ENCODE measurements around the gene HES3.

HES3 gene

DNA sequence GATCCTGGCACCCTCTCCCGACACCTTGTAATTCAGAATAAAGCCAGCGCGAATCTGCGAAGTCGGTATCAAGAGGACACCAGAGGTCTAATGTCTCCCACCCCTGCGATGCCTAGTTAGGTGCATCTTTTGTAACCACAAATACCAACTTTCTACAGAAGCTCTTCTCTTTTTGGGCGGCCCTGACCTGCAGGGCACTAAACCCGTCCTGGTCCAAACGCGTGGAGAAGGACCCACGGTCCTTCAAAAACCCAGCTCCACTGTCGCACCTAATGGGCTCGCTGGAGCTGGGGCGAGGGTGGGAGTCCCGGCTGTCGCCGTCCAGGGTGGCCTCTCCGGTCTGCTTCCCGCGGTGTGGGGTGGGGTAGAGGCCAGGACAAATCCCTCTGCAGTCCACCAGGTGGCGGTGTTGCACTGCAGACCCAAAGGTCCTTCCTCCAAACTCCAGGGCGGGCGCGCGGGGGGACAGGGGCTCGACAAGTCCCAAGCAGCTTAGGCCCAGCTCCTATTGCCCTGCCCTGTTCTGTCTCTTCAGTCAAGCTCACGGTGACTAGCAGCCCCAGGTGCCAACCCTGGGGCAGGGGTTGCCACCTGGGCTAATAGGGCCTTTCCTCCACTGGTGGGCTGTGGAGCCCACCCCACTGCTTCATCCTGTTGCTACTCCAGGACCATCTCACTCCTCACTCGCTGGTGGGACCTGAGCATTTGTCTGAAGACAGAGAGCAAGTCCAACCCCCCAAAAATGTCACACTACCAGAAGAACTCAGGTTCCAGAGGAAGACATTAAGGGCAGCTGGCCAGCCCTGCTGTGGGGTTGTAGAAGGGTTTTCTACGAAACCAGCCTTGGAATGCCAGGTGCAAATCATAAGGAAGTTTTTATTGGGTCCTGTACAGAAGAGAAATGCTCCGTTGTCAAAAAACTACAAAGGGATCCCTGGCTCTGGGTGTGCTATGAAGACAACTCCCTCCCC lies 2.8 kb downstream of the HES3 start:
- DNase-seq = peak; percentile 67

DNA sequence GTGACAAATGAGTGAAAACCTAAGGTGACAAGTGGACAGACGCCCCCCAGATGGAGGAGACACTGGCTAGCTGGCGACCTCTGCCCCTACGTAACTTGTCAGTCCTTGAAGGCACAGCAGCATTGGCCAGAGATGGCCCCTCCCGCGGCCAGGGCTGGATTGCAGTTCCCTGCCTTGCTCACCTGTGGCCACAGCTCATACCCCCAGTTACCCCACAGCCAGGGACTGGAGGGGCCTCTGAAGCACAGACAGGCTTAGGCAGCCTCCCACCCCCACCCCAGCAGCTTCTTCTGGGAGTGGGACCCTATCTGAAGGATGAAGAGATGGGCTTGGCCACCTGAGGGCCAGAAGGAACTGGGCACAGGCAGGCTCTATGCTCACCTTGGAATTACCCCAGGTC lies 3.7 kb downstream of the HES3 start:
- no peak for DNase-seq

DNA sequence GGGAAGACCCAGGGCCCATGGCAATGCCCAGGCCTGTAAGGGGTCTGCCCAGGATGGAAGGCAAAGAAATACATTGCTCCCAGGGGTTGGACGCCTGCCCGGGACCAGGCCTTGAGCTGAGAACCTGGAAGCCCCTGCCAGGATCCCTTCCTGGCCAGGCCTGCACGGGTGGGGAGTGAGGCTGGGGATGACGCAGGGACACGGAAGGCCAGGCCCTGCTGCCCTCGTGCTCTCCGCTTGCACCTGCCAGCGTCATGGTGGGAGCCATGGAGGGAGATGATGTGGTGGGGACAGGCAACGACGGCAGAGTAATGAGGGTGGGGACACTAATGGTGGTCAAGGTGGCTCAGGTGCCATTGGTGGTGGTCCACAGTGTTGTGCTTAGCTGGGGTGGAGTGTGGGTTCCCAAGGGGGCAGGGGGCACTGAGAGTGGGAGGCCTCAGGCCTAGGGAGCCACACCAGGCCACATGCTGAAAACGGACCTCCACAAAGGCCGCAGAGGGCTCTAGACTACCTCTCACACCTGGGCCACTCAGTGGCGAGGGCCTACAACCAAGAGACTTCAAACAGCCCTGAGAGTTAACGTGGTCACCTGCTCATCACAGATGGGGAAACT lies 4.3 kb downstream of the HES3 start:
- no peak for DNase-seq

DNA sequence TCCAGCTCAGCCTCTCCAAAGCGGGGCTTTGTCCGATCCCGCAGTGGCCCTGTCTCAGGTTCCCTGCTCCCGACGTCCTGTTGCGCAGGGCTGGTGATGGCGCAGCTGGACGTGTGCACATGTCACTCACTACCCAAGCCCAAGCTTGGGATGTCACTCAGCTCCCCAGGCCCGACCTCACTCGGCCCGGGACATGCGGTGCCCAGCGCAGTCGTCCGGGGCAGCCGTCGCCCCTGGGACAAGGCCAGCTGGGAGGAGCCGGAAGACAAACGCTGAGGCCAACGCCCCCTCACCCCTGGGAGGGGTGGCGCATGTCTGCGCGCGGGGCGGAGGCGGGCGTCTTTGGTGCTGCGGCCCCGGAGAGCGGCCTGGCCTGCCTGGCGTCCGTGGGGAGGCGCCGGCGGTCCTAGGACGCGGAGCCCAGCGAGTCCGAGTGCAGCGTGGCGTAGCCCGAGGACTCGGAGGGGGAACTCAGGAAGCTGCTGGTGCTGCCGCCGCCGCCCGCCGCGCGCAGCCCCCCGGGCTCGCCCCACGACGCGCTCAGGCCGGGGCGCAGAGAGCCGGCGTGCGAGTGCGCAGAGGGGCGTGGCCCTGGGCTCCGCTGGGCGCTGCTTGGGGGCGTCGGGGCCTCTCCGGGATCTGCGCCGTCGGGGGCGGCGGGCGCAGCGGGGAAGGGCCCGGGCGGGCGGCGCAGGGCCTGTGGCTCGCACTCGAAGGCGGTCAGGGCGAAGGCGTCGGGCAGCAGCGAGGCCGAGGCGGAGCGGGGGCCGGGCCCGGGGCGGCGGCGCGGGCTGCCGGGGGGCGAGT lies 5.2 kb downstream of the HES3 start:
- no peak for DNase-seq

DNA sequence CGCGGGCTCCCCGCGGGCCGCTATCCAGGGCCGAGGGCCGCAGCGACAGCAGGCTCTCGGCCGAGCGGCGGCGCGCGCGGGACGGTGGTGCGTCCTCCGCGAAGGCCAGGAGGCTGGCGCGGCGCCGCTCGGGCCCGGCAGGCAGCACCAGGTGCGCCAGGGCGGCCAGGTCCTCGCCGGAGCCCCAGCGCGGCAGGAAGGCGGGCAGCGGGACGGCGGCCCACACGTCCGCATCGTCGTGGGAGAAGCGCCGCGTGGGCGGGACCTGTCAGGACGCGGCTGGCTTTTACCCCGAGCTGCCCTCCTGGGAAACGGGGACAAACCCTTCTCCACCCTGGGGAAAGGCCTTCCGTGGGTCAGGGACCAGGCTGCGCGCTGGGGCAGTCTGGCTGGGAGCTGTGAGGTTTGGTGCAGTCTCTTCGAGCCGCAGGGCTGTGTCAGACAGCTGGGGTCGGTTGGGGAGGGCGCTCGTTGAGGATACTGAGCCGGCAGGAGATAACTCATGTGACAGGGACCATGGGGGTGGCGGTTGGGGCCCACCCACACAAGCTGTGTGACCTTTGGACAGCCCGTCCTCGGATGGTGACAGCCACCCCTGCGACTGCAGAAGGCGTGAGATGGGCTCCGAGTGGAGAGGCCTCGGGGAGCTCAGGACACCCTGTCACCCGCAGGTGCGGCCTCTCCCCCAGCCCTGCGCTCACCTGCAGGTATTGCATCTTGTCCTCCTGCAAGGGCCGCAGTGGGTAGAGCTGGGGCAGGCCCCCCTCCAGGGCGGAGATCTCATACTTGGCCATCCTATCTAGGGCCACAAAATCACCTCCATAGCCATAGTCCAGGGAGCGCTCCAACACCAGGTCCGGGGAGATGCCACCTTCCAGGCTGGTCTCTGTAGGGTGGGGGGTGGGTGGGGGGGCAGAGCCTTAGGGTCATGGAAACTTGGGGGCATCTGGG lies 6.0 kb downstream of the HES3 start:
- DNase-seq = no peak

DNA sequence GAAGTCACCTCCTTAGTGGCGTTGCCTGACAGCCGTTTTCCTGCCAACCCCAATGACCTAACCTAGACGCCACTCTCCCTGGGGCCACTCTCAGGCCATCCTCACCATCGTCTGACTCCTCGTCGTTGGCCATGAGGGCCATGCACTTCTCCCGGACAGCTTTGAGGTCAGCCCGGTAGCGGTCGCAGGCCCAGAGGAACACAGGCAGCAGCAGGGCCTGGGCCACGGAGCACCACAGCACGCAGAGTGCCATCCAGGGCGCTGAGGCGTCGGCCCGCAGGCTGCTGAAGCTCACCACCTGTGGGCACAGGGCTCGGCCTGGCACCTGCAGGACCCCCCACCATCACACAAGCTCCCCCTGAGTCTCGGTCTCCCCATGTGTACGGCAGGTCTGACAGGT lies 7.3 kb downstream of the HES3 start:
- DNase-seq = no peak

DNA sequence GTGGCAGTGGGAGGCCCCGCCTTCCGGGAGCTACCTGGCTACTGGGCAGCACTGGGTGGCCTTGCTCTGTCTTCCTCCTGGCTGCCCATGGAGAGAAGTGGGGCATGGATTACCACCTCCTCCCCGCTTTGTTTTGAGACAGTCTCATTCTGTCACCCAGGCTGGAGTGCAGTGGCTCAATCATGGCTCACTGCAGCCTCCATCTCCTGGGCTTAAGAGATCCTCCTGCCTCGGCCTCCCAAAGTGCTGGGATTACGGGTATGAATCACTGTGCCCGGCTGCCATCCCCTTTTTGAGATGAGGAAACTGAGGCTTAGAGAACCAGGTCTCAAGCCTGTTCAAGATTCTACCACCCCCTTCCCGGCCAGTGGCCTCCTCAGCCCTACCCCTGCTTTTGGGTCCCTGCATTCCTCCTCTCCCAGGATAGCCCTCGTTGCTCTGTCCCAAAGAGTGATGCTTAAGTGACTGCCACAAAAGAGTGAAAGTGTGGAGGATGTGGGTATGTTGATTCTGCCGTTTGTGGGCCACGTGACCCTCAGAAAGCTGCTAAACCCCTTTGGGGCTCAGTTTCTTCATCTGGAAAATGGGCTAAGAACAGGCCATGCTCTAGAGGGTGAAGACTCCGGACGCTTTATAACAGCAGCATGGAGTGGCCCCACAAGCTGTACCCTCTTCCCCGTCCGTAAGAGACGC lies 7.8 kb downstream of the HES3 start:
- no peak for DNase-seq

DNA sequence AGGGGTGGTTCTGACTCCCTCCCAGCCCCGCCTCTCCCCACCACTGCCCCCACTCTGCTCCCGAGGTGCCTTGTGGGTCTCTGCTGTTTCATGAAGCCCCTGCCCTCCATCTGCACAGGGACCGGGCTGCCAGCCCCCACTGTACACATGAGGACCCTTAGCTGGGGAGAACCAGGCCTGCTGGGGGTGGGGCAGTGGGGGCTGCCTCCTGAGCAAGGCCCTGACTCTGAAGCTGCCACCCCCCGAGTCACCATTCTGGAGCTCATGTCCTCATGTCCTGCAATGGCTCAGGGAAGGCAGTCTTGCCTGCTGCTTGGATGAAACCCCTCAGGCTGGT lies 8.4 kb downstream of the HES3 start:
- no peak for DNase-seq

DNA sequence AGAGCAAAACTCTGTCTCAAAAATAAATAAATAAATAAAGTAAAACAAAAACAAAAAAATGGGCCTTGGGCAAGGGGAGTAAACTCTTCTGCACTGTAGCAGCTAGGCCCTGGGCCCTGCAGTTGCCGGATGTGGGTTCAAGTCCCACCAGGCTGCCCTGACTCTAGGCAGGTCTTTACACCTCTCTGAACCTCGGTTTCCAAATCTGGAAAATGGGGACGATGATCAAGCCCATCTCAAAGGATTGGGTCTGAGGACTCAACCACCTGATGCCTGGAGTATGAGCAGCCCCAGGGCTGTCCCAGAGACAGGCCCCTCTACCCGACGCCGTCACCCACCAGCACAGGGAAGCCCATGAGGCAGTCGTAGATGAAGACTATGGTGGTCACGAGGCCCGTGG lies 9.4 kb downstream of the HES3 start:
- DNase-seq = no peak

DNA sequence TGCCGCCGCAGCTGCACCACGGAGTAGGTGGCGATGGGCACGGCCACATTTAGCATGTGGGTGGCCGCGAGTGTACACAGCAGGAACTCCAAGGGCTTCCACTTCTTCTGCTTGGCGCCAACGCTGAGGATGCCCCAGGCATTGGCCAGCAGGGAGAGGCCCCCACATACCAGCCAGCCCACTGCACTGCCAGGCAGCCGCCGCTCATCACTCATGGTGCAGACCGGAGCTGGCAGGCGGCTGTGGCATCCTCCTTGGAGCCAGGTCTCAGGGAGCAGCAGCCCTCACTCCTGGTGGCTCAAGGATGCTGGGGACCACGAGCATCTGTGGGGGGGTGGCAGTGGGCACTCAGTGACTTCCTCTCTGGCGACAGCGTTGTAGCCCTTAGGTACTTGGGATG lies 10.7 kb downstream of the HES3 start:
- DNase-seq = no peak

DNA sequence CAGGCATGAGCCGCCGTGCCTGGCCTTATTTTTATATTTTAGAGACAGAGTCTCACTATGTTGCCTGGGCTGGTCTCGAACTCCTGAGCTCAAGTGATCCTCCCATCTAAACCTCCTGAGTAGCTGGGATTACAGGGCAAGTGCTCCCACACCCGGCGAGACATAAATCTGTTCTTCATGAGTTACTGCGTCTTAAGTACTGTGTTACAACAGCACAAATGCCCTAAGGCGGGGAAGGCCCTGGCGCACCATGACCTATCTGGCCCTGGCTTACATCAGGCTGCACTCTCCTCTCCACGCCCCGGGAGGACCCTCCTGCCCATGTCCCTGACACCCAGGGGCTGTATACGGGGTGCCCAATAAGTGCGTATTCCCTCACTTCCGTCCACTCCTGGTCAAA lies 12.7 kb downstream of the HES3 start:
- DNase-seq = no peak

DNA sequence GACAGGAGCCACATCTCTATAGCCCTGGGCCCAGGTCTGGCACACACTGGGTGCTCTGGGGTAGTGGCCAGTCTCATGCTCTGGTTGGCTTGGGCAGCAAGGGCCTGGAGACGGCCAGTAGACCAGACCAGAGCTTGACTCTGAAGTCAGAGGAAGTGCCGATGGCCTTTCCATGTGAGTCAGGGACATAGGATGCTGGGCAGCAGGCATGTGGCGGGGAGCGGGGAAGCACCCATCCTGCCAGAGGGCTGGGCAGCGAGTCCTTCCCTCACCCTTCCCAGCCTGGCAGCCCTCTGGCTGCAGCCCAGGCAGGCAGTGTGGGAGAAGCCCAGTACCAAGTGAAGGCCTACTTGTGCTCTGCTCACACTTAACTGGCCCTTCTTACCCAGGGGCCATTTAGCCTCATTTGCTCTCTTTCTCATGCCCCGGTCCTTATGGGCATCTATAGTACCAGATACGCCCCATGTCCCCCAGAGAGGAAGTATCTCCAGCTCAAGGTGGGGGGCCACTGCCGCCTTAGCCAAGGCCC lies 13.6 kb downstream of the HES3 start:
- DNase-seq = no peak

DNA sequence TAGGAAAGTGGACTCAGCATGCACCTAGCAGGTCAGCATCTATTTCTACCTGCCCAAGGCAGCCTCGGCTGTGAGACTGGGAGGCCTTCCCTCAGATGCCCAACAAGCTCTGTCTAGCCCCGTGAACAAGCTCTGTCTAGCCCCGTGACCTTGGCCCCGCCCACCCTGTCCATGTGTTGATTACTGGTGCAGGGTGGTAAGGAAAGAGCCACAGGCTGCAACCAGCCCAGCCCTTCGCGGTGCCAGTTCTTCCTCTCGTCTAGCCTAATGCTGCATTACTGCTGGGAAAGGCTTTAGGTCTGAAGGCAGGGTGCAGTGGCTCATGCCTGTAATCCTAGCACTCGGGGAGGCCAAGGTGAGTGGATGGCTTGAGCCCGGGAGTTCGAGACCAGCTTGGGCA lies 14.7 kb downstream of the HES3 start:
- DNase-seq = no peak

DNA sequence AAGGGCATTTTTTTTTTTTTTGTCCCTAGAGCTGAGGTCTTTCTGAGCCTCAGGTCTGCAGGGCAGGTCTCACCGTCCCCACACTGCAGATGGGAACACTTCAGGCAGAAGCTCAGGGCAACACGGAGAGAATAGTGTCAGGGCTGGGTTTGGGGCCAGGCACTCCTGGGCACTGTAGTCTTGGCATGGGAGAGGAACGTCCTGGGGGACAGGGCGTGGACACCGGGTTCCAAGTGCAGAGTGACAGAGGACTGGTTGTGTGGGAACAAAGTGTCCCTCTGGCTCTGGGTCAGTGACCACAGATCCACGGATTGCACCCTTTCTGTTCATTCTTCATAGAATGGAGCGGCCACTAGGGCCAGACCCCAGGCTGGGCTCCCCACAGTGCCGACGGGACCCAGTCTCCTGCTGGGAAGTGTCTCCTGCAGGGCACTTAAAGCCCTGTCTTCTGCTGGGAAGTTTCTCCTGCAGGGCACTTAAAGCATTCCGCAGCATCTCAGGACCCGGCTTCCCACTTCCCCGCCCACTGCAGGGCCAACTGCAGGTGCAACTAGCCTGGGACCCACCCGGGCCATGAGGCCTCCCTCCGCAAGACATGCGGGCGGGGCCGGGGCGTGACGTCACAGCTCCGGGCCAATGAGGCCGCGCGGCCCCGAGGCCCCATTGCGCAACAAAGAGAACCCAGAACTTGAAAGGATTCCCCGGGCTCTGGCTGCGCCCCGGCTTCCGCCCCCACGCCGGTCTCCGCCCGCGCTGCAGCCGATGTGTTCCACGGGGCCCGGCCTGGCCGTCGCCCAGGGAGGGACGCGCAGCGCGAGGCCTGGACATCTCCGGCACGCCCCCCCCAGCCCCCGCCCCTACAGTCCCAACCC lies 15.7 kb downstream of the HES3 start:
- peak; percentile 69 for DNase-seq

DNA sequence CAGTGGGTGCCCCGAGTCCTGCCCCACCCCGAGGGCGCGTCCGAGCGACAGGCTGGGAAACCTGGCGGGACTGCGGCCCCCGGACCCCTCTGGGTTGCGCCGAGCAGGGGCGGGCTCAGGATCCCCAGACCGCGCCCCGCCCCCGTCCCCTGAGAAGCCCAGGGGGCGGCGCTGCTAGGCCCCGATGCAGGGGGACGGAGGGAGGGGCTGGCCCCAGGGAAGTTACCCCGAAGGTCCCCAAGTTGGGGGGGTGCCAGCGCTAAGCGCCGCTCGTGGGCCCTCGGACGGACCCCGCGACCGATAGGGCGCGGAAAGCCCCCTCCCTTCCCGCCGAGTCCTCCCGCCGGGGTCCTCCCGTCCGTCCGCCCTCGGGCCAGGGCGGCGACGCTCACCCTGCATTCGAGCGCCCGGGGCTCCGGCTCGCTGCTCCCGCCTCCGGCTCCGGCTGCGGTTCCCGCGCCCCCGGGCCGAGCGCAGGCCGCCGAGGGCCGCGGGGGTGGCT lies 16.5 kb downstream of the HES3 start:
- no peak for DNase-seq

DNA sequence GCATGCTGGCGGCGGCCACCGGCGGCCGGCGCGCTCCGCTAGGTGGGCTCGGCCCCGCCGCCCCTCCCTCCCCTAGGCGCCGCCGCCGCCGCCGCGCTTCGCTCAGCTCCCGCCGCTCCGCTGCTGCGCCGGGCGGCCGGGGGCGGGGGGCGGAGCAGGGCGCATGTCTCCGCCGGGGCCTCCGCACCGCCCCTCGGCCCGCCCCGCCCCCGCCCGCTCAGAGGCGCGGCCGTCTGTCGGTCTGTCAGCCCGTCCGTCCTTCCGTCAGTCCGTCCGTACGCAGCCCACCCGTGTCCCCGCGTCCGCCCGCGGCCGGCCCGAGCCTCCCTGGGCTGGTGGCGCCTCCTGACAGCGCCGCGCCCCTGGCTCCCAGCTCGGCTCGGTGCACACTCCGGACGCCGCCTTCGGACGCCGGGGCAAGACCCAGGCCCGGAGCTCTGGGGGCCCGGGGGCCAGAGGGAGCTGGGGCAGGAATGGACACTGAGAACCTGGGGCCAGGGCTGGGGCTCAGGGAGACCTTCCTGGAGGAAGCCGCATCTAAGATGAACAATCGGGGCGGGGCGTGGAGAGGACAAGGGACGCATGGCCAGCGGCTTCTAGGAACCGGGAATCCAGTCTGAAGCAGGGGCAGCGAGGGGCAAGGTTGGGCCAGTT lies 17.1 kb downstream of the HES3 start, which contains the start of gene GPR153:
TSS of gene GPR153 (minus strand) at position 138 of the 654 bp plus-strand sequence. CDS start 6,193 bp downstream, outside the sequence.
- no peak for DNase-seq

DNA sequence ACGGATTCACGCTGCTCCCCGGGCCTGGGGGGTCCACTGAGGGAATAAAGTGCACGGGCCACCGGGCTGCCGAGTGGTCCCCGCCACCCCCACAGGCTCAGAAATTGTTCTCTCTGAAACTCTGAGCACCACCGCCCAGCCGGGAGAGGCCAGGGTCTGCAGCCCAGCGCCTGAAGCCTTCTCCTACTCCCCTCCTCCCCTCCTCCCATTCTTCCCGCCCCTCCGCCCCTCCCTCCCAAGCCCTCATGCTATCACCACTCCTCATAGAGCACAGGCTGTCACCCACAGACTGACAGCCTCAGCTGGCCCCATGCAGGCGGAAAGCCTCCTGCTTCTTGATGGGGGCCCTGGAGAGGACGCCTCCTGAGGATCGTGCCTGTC lies 17.6 kb downstream of the HES3 start:
- no peak for DNase-seq

DNA sequence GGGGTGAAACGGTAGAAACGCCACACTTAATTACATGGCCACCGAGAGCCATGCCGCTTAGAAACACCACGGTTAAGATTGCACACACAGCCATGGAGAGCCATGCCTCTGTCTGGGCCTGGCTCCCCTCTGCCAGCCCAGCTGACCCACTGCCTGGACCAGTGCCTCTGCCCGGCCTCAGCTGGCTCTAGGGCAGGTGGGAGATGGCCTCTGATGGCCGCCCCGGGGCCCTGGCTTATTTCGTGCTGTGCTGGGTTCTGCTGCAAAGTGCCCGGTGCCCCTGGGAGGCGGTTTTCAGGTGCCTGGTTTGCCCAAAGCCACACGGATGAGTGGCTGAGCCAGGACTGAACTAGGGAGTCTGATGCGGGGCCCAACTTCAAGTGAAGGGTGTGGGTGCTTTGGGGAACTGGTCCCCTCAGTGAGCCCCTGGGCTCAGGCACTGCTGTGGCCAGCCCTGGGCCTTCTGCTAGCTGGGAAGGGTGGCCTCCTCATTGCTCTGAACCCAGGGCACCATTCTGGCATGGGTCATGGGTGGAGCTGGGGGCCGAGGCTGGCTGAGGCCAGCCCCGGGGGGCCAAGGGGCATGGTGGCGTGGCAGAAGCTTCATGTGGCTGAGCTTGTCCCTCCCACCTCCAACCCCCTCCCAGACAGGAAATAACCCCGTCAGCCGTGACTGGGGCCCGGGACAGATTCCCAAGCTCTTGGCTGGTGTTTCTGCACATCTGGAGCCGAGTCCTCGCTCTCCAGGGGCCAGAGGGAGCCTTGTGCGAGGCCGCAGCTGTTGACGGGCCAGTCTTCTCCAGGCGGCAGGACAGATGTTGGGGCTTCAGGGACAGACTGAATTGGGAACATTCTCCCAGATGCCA lies 18.8 kb downstream of the HES3 start:
- no peak for DNase-seq

DNA sequence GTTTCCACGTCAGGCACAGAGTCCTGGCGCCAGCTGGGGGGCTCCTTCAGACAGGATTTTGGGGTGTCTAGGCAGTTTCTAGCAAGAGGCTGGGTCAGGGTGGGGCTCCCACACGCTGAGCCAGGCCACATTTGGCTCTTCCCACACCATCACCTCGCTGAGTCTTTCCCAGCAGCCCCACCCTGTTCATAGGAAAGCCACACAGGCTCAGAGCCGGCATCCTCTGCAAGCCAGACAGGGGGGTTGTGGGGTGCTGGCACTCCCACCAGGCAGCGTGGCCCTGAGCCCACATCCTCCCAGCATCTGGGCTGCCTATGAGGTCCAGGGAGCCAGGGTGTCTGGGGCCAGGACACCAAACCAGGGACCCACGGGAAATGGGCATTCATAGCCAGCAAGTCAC lies 19.7 kb downstream of the HES3 start:
- no peak for DNase-seq
